Measurements from ENCODE around the gene PLA2G1B. TPM values are rescaled to one million over a fixed set of nuclear protein-coding genes. Genes with fewer than 3 reads are reported as not detected.

PLA2G1B gene
- total RNA-seq, 1 experiment from 2014 or later, result not detected

DNA sequence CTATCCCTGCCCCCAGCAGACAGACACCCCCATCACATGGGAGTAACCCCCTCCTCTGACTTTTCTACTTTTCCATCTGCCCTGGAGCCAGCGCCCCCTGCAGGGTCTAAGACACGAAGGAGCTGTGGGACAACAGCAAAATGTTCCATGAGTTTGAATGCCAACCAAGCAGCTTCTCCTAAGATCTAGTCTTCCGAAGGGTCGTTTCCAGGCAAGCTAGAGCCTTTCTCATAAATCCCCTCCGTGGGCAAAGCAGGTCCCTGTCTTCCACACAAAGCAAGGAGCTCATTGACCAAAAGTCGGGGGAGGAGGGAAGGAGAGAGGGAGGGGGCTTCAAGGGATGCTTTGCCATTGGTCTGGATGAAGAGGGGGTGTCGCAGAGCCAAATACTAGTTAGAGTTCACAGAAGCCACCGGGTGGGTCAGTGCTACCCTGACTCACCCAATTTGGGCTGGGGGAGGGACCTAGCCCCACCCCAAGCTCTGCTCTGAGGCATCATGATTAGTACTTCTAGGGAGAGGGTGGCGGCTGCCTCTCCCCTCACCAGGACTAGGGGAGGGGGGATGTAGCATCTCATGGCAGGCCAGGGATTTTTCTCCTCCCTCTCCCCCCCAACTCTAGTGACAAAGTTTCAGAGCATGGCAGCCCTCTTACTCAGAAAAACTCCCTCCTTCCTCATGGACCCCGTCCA, 39.8 kb upstream of the PLA2G1B start:
- Histone ChIP-seq H3K36me3 (ENCODE audit: insufficient read depth, low read length, poor library complexity, severe bottlenecking) (no peaks in the 10 kb centered on the region), H3K27me3 (replicated peaks; ENCODE audit: insufficient read depth, low read depth, low read length, poor library complexity) (peaks cover 45% of the 10 kb centered on the region), H3K27ac (ENCODE audit: low read depth, low read length, poor library complexity, severe bottlenecking) (no peak overlapping the region), H3K9me3 (ENCODE audit: low read depth, low read length, poor library complexity, severe bottlenecking) (no peaks in the 10 kb centered on the region), H3K4me1 (ENCODE audit: insufficient read depth, low read length, poor library complexity, severe bottlenecking) (peaks cover 11% of the 10 kb centered on the region), H3K4me3 (ENCODE audit: low read depth, low read length, poor library complexity, severe bottlenecking) (peak overlapping the region; percentile 57)
- BruUV-seq (replicated peaks), result no TSS peak
- peak; percentile 51 for DNase-seq (ENCODE audit: low spot score)
- POLR2A ChIA-PET (ENCODE audit: low non-redundant PET), result interaction anchor here (0.7 kb wide), 4 partner anchors 35 to 1677 kb away, joined by 3 to 11 read pairs (median 6); no protein-coding TSS in a partner anchor
- TF ChIP-seq EZH2 (IDR thresholded peaks at IDR 0.05; ENCODE audit: borderline replicate concordance, low read depth, low read length, poor library complexity, severe bottlenecking), result no peak
- TF ChIP-seq, protein P1, sequence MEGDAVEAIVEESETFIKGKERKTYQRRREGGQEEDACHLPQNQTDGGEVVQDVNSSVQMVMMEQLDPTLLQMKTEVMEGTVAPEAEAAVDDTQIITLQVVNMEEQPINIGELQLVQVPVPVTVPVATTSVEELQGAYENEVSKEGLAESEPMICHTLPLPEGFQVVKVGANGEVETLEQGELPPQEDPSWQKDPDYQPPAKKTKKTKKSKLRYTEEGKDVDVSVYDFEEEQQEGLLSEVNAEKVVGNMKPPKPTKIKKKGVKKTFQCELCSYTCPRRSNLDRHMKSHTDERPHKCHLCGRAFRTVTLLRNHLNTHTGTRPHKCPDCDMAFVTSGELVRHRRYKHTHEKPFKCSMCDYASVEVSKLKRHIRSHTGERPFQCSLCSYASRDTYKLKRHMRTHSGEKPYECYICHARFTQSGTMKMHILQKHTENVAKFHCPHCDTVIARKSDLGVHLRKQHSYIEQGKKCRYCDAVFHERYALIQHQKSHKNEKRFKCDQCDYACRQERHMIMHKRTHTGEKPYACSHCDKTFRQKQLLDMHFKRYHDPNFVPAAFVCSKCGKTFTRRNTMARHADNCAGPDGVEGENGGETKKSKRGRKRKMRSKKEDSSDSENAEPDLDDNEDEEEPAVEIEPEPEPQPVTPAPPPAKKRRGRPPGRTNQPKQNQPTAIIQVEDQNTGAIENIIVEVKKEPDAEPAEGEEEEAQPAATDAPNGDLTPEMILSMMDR (conservative IDR thresholded peaks at IDR 0.05; ENCODE audit: low read depth, low read length), result peak; percentile 76
- intact Hi-C loops (cut with micrococcal nuclease; ENCODE audit: unreplicated experiment), result no loop called here
- CTCF ChIA-PET, result interaction anchor here (0.6 to 1.6 kb wide), 9 partner anchors 12 to 251 kb away, joined by 3 to 10 read pairs (median 4); partner anchors contain the start of gene RAB35

DNA sequence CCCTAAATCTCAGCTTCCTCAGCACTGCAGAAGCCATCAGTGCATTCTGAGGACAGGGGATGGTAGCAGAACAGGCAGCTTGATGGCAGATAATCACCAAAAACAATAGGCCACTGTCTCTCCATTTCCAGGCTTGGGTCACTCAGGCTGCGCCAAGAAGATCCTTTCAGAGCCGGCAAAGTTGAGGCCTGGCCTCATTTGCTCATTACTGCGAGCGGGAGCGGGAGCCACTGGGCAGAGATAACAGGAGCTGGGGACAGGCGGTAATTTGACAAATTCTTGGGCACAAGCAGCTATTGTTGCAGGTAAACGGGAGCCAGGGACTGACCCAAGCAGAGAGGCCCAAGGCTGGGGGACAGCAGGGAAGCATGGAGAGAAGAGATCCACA, 39.3 kb upstream of the PLA2G1B start:
- H3K9me3 ChIP-seq (ENCODE audit: low read depth, low read length, poor library complexity, severe bottlenecking), result no peaks in the 10 kb centered on the region
- peaks cover 16% of the 10 kb centered on the region for H3K4me1 ChIP-seq (ENCODE audit: insufficient read depth, low read length, poor library complexity, severe bottlenecking)
- no peak for DNase-seq (ENCODE audit: low spot score)
- peaks cover 41% of the 10 kb centered on the region for H3K27me3 ChIP-seq (replicated peaks; ENCODE audit: insufficient read depth, low read depth, low read length, poor library complexity)
- CTCF ChIA-PET, result interaction anchor here (0.6 to 1.6 kb wide), 8 partner anchors 12 to 463 kb away, joined by 3 to 10 read pairs (median 4); partner anchors contain the start of gene RAB35
- POLR2A ChIA-PET (ENCODE audit: low non-redundant PET), result interaction anchor here (0.7 kb wide), 4 partner anchors 35 to 1678 kb away, joined by 3 to 11 read pairs (median 6); no protein-coding TSS in a partner anchor
- TF ChIP-seq EZH2 (IDR thresholded peaks at IDR 0.05; ENCODE audit: borderline replicate concordance, low read depth, low read length, poor library complexity, severe bottlenecking), result no peak
- TF ChIP-seq, protein P1 (conservative IDR thresholded peaks at IDR 0.05; ENCODE audit: low read depth, low read length), result no peak
- intact Hi-C loops (cut with micrococcal nuclease; ENCODE audit: unreplicated experiment), result no loop called here
- no peak overlapping the region for H3K4me3 ChIP-seq (ENCODE audit: low read depth, low read length, poor library complexity, severe bottlenecking)
- no peaks in the 10 kb centered on the region for H3K36me3 ChIP-seq (ENCODE audit: insufficient read depth, low read length, poor library complexity, severe bottlenecking)
- BruUV-seq (replicated peaks), result no TSS peak
- H3K27ac ChIP-seq (ENCODE audit: low read depth, low read length, poor library complexity, severe bottlenecking), result no peak overlapping the region

DNA sequence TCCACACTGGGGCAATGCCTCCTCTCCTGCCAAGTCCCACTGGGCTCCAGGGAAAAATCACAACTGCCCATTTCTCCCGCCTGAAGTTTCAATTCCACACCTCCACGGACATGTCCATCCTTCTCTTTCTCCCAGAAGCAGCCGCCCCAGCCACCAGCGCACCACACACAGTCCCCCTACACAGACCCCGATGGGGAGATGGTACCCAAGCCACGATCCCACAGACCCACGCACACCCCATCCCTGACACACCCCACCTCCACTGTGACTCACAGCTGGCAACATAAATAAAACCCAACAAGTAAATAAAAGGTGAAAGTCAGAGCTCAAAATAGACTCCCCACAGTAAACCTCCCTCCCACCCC, 38.7 kb upstream of the PLA2G1B start:
- CTCF ChIA-PET, result interaction anchor here (0.6 to 1.2 kb wide), 5 partner anchors 20 to 464 kb away, joined by 3 to 10 read pairs (median 4); partner anchors contain the start of gene RAB35
- no peaks in the 10 kb centered on the region for H3K36me3 ChIP-seq (ENCODE audit: insufficient read depth, low read length, poor library complexity, severe bottlenecking)
- no TSS peak for BruUV-seq (replicated peaks)
- intact Hi-C loops (cut with micrococcal nuclease; ENCODE audit: unreplicated experiment), result no loop called here
- H3K9me3 ChIP-seq (ENCODE audit: low read depth, low read length, poor library complexity, severe bottlenecking), result no peaks in the 10 kb centered on the region
- peaks cover 19% of the 10 kb centered on the region for H3K4me1 ChIP-seq (ENCODE audit: insufficient read depth, low read length, poor library complexity, severe bottlenecking)
- TF ChIP-seq, protein P1 (conservative IDR thresholded peaks at IDR 0.05; ENCODE audit: low read depth, low read length), result no peak
- no peak for TF ChIP-seq EZH2 (IDR thresholded peaks at IDR 0.05; ENCODE audit: borderline replicate concordance, low read depth, low read length, poor library complexity, severe bottlenecking)
- DNase-seq (ENCODE audit: low spot score), result no peak
- POLR2A ChIA-PET (ENCODE audit: low non-redundant PET), result interaction anchor here (0.7 kb wide), 2 partner anchors 34 to 205 kb away, joined by 5 to 8 read pairs; no protein-coding TSS in a partner anchor
- H3K27ac ChIP-seq (ENCODE audit: low read depth, low read length, poor library complexity, severe bottlenecking), result no peak overlapping the region
- H3K27me3 ChIP-seq (replicated peaks; ENCODE audit: insufficient read depth, low read depth, low read length, poor library complexity), result peaks cover 36% of the 10 kb centered on the region
- no peak overlapping the region for H3K4me3 ChIP-seq (ENCODE audit: low read depth, low read length, poor library complexity, severe bottlenecking)

Data from A673 (cell line).